GM12873 (cell line): Measurements from ENCODE around the gene RLN3.

Experiments used
- CTCF ChIP-seq: IDR thresholded peaks from 2 replicates; pipeline ENCODE4 v1.5.1; 2012; ENCODE audit warnings: low read depth, mild to moderate bottlenecking, moderate library complexity, low read length, control low read depth; ENCODE audit not compliant: insufficient read depth; ENCODE audit errors: missing control alignments

RLN3 gene

DNA sequence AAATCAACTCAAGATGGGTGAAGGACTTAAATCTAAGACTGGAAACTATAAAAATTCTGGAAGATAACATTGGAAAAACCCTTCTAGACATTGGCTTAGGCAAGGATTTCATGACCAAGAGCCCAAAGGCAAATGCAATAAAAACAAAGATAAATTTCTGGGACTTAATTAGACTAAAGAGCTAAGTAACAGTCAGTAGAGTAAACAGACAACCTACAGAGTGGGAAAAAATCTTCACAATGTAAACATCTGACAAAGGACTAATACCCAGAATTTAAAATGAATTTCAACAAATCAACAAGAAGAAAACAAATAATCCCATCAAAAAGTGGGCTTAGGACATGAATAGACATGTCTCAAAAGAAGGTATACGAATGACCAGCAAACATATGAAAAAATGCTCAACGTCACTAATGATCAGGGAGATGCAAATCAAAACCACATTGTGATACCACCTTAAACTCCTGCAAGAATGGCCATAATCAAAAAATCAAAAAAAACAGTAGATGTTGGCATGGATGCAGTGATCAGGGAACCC is 15.5 kb upstream of the RLN3 start:
- no peak for TF ChIP-seq CTCF

DNA sequence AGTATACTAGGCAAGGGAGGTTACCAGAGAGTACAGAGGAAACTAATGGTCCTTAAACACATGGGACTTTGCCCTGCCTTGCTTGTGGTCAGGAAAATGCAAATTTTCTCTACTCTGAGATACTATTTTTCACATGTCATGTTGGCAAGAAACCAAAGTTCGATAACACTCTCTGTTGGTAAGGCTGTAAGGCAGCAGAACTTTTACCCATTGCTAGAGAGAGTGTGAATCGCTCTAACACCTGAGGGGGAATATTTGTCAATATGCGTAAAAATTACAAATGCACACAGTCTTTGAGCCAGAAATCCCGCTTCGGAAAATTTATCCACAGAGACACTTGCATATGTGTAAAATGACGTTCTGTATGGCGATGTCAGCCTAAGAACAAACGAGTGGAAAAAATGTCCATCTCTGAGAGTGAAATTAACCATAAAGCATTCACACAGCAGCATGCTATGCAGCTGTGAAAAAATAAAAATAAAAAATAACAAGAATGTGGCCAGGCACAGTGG is 12.4 kb upstream of the RLN3 start:
- no peak for TF ChIP-seq CTCF

DNA sequence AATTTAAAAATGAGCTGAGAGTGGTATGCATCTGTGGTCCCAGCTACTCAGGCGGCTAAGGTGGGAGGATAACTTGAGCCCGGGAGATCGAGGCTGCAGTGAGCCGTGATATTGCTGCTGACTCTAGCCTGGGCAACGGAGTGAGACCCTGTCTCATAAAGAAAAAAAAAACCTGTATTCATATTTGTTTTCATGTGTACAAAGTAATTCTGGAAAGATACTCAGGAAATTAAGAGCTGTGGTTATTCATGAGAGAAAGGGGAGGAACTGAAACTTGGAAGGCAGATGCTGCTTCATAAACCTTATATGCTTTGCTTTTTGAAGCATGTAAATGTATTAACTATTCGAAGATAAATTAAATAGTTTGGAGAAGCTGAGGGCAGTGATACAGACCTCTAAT is 8.8 kb upstream of the RLN3 start:
- TF ChIP-seq CTCF, result no peak

DNA sequence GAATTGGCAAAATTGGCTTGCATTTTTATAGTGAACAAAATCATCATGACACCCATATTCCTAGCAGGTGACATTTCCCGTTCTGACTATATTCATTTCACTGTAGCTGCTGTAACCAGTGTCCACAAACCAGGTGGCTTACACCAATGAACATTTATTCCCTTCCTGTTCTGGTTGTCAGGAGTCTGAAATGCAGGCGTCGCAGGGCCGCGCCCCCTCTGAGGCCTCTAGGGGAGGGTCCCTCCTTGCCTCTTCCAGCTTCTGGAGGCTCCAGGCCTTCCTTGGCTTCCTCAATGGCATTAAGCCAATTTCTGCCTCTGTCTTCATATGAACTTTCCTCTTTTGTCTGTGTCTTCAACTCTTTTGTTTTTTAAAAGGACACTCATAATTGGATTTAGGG is 6.5 kb upstream of the RLN3 start:
- TF ChIP-seq CTCF, result no peak

DNA sequence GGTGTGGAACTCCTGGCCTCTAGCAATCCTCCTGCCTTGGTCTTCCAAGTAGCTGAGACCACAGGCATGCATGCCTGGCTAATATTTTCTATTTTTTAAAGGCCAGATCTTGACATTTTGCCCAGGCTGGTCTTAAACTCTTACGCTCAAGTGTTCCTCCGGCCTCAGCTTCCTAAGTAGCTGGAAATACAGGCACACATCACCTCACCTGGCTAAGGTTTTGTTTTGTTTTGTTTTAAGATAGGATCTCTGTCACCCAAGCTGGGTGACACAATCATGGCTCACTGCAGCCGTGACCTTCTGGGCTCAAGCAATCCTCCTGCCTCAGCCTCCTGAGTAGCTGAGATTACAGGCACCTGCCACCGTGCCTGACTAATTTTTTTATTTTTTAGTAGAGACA is 5.5 kb upstream of the RLN3 start:
- no peak for TF ChIP-seq CTCF

GRCh38 chr19:14023404-14024235 is 4.3 kb upstream of the RLN3 start:
- peak; percentile 55 for TF ChIP-seq CTCF

- TF ChIP-seq CTCF, result no peak
These were observed 953 bp downstream of the RLN3 start for GRCh38 chr19:14028901-14029300.
